GM21528 (cell line): Measurements from ENCODE around the gene TGFB2.

Source experiments
- ATAC-seq: cut with Tn5 transposase; IDR thresholded peaks from one replicate; pipeline ENCODE4 v1.9.1; 2021; ENCODE audit warnings: mild to moderate bottlenecking, moderate library complexity; ENCODE audit not compliant: unreplicated experiment, low FRiP score

The TGFB2 gene

GRCh38 chr1:218454700-218455282, 109.7 kb downstream of the TGFB2 start:
- no peak for ATAC-seq

- no peak for ATAC-seq
Measured at GRCh38 chr1:218456444-218456843, 111.3 kb downstream of the TGFB2 start.

DNA sequence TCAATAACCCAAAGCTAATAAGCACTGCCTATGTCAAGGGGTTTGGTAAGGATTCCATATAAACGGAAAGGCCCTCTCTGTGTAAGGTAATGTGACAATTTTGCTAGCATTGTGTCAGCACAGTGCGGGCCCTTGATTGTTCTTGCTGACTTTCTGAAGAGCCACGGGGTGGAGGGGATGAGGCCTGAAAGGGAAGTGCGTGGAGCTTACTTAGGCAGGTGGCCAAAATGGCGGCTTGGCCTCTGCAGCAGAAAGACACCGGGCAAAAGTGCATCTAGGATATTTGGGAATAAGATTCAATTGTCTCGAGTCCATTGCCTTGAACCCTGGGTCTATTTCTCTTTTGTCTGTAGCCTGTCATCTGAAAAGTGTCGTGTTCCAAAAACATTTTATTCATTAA, 114.3 kb downstream of the TGFB2 start:
- ATAC-seq, result no peak

DNA sequence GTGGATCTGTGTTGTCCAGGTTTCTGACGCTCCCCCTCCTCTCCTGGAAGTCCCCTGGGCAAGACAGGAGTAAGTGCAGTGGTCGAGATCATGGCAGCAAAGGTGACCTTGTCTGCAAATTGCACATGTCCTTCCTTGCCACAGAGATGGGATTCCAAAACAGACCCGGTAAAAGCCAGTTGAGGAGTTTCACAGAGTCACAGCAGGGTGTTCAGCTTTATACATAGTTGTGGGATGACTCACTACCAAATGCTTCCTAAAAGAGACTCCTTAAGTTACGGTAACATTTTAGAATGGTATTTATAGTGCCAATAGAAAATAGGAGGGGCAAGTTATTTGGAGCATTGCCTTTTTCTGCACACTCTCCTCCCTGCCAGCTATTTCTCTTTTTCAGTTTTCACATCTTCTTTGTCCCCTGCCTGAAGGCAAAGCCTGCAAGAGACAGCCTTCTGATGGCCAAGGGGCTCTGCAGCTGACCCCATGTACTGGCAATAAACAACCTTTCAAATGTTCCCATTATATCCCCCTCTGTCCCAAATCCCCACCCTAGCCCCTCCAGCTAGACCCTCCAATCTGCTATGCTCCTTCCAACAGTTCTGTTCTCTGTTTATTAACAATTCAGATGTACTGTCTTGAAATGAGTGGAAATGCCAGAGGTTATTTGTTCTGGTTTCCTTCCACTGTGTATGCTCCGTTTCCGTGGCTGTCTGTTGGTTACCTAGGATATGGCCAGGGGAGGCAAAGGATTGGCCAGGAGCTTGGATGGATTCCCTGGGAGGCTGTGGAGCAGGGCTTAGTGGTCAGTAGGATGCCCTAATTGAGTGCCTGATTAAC, 115.0 kb downstream of the TGFB2 start:
- peak; percentile 78 for ATAC-seq

GRCh38 chr1:218461351-218461750, 116.2 kb downstream of the TGFB2 start:
- no peak for ATAC-seq

DNA sequence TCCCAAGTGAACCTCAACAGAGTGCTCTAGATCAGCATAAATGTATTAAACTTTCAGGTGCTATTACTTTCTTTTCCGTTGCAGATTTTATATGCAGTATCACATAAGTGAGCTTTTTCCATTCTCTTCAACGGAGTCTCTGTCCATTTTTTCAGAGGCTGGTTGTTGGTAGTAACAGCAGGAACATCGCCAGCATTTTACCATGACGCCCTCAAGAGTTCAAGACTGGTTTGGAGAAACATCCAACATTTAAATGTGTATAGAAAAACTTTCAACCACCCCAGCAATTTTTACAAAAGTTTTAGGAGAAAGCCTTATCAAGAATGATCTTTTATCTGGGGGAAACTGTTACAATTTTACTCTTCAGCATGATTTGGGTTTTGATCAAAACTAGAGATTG, 117.0 kb downstream of the TGFB2 start:
- ATAC-seq, result no peak

GRCh38 chr1:218462587-218462986, 117.5 kb downstream of the TGFB2 start:
- no peak for ATAC-seq

- no peak for ATAC-seq
Measured at GRCh38 chr1:218463194-218464156, 118.3 kb downstream of the TGFB2 start.

- no peak for ATAC-seq
Measured at GRCh38 chr1:218464871-218465270, 119.7 kb downstream of the TGFB2 start.

GRCh38 chr1:218466341-218467010, 121.3 kb downstream of the TGFB2 start:
- no peak for ATAC-seq

DNA sequence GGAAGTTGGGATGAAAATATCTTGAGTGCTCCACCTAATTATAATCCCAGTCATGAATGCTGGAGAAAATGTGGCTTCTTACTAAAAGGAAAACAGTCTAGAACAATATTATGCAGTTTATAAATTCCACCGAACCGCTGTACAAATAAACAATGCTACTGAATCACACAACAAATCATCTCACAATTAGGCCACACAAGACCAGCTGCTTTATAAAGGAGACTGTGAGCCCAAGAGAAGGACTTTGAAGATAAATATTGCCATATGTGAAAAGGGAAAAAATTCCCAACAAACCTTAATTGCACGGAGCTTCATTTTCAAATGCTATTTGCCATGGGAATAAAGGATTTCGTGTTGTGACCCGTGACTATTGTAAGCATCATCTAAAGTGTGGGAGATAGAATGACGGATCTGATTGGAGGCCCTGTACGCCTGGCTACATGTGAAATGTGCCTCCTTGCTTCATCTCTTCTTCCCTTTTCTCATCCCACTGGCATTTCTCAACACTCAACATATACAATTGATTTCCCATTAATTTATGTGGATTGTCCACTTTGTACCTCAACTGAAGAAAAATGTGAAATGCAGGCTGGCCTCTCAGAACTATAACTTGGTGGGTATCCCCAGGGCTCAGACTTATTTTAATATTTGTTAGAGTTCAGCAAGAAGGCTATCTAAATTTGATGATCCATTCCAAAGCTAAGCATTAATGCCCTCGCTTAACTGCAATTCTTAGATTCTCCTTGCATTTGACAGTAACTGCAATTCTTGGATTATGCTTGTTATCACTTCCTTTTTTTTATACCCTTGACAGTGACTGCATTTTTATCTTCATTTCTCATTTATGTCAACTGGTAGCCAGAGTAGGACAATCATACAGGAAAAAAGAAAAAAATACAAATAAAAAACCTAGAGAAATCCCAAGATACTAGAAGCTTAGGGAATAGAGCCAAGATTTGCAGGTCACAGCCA, 122.3 kb downstream of the TGFB2 start:
- no peak for ATAC-seq

GRCh38 chr1:218468711-218469110, 123.6 kb downstream of the TGFB2 start:
- no peak for ATAC-seq

GRCh38 chr1:218472885-218473284, 127.7 kb downstream of the TGFB2 start:
- no peak for ATAC-seq

- ATAC-seq, result no peak
Measured at GRCh38 chr1:218473522-218473921, 128.4 kb downstream of the TGFB2 start.

DNA sequence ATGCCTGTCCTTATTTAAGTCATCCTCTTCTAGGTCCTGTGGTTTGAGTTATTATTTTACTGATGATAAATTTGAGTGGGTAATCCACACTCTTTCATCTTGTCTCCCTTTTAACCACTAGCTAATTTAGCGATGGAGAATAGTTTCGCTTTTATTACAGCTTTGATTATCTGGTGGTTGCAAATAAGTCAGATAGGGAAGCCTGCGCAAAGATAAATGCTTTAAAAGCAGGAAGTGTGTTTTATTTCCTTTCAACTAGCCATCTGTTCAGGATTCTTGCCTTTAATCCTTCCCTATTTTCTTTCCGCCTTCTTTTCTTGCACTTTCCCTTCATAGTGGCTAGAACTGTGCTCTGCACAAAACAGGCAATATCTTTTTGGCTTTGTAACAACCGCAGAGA, 129.0 kb downstream of the TGFB2 start:
- ATAC-seq, result no peak

DNA sequence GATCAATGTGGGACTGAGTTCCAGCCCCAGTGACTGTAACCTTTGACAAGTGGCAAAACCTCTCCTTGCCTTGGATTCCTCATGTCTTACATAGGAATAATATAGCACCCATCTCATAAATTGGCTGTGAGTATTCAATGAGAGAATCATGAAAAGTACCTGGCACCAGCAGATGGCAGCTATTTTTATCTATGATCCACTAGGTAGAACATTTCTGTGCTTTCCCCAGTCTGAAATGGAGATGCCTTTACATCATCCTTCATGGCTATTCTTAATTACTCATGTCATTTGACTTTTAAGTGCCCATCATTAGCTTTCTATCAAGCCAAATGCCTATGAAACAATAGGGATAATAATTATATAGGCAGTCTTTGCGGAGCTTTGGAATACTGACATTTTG, 130.1 kb downstream of the TGFB2 start:
- no peak for ATAC-seq

DNA sequence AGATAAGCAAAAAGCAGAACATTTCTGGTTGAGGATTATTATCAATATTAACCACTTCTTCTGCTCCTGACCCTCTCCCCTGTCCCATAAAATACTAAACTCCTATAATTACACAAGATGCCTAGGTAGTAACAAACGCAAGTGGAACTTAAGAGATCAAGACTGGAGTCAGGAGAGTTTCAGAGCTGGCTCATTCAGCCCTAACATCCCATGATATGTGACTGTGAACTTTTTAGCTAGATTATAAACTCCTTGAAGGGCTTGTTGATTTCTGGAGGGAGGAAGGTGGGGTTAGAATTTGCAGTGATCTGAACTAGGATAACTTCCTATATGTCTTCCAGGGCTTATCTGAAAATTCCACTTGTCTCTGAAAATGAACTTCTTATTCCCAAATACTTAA, 130.6 kb downstream of the TGFB2 start:
- no peak for ATAC-seq

DNA sequence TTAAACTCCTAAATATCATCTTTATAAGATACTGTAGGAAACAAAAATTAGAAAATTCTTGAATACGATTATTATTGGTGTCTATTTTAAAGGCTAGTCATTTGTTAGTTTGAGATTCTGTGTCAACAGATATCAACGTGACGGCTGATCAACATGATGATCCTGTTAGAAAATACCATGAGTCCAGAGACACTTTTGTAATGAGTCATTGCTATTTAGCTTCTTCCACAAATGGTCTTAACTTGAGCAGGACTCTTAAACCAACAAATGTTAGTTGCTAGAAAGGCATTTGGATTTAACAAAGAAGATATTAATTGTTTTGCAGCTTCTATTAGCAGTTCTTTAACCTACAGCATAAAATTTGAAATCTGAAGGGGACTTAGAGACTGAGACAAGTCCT, 131.2 kb downstream of the TGFB2 start:
- ATAC-seq, result no peak

- ATAC-seq, result no peak
Measured at GRCh38 chr1:218478336-218478735, 133.2 kb downstream of the TGFB2 start.
